HG02884 (cell line): ENCODE measurements around the gene ZNF438.
"Not testable (repeated sequence)": the region's sequence is repeated elsewhere in the genome, so short reads cannot be mapped to it uniquely, and the experiment has no call there.

Experiments used
- ATAC-seq: cut with Tn5 transposase; IDR thresholded peaks from one replicate; pipeline ENCODE4 v1.9.1; 2021; ENCODE audit warnings: mild to moderate bottlenecking, moderate library complexity; ENCODE audit not compliant: unreplicated experiment

ZNF438 gene

DNA sequence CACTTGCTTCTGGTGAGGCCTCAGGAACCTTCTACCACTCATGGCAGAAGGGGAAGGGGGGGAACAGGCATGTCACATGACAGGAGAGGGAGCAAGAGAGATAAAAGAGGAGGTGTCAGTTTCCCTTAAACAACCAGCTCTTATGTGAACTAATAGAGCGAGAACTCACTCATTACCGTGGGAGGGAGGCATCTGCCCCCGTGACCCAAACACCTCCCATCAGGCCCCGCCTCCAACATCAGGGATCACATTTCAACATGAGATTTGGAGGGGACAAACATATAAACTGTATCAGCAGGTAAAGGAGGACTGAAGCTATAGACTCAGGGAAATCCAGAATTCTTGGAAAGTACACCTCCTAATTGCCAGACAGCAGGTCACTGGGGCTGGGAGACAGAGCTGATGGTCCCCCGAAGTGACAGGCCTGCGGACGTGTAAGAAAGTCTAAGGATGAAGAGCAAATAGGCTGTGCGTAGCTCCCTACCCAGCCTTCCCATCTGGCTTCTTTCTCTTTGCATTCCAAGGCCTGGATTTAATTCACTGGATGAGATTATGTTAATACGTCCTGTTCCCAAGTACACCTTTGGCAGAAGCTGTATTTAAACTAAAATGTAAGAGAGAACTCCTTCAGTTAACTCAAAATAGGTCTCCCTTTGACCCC, 215.4 kb downstream of the ZNF438 start:
- ATAC-seq: no peak

DNA sequence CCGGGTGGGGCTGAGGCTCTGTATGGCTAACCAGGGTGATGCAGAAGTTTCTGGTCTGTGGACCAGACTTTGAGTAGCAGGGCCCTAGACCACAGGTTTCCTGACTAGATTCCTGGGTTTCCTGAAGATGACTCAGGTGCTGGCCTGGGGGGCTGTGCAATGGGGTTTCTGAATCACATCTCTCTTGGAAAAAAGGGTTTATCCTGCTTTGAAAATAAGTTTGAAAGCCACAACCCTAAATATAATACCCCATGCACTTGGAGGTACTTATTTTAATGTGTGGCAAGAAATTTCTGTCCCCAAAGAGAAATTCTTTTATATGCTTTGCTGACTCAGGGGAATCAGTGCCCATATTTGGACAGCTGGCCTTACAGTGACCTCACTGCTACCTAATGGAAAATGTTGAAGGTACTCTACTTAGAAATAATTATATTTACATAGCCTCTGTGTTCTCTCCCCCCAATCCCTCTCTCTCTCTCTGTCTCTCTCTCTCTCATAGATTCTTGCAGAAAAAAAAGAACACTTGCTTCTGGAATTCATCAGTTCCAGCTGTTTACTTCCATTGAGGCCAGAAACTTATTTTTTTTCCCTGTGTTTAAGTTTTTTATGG, 217.7 kb downstream of the ZNF438 start:
- ATAC-seq: no peak

DNA sequence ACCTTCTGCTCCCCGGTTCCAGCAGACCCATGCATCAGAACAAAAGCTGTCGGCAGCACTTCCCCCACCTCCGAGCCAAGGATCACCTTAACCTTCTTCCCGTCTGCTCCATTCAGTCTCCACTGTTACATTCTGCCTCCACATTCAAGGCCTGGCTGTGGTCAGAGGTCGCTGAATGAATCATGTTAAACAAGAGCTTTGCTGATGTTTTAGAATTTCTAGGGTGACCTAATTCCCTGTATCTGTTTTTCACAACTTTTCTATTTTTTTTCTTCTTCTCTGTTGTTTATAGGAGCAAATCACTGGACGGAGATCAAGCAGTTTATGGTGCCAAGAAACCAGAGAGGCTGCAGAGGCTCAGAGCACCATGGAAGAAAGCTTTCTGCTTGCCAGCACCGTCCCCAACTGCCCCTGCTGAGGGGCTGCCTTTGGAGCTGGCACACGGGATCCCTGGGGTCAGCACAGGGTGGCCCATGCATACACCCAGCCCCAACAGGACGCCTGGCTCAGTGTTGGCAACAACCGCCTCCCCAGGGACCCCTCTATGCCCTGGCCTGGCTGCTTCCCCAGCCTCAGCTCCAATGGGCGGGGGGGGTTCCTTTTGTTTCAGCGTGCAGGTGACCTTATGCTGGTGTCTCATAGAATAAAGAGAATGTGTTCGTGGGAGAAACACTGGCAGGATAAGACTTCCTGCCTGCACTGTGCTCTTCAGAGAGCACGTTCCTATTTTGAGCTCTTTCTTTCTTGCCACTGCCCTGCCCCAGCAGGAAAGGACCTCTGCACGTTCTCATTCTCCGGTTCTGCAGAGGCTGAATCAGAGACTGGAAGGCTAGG, 219.4 kb downstream of the ZNF438 start:
- no peak for ATAC-seq

DNA sequence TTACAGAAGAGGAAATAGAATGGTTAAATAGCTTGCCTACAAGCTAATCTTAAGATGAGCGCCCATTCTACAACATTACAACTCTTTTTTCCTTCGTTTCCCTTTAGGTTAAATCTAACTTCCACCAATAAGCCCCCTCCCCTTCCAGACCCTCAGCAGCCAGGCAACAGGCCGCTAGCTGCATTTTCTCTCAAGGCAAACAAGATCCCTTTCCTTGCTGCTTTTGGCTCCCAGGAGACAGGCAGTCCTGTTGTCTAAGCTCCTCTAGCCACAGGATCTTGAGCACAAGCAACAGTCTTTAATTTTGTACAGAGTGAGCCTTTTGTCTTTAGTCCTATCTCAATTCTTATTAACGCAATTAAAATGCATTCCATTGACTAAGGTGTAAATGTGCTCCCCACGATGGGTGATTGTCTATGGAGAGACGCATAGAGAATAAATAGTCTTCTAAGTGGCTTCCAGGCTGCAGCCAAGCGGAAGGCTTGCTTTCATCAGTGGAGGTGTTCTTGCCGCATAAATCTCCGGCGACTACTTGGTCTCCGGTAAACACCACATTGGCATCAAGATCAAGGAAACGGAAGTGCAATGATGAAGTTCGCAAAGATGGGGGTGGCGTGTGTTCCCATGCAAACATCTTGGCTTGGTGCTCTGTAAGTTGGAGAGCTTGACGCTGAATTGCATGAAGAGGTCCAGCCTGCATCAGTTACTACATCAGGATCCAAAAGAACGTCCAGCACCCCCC, 220.2 kb downstream of the ZNF438 start:
- ATAC-seq: no peak

DNA sequence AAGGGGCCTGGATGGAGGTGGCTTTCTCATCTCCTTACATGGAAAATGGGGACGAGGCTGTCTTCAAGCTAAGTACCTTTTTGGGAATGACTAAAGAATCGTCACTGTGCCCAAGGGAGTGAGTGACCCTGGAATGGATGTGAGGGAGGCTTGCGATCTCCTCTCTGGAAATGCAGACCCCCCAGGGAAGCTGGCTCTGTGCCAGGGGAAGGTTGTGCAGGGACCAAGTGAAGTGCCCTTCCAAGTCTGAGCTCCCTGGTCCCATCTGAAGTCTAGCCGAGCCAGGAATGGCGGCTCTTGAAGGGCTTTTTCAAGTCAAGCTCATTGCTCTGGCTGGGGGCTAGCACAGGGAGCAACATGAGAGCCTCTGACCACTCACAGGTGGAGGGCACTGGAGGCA, 221.2 kb downstream of the ZNF438 start:
- no peak for ATAC-seq

DNA sequence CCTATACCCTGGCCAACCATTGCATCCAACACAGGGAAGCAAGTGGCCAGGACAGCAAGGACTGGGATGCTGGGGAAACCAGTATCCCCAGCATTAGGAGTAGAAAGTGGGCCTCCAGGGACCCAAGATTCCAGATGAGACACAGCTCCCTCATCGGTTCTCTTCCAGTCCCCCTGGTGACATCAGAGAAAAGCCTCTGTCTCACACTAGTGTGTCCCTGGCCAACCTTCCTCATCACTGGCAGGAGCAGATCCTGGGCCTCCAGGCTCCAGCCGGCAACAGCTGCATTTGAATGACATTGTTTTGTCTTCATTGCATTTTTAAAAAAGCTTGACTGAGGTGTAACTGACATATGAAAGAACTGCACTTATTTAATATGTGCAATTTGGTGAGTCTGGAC, 224.8 kb downstream of the ZNF438 start:
- no peak for ATAC-seq

DNA sequence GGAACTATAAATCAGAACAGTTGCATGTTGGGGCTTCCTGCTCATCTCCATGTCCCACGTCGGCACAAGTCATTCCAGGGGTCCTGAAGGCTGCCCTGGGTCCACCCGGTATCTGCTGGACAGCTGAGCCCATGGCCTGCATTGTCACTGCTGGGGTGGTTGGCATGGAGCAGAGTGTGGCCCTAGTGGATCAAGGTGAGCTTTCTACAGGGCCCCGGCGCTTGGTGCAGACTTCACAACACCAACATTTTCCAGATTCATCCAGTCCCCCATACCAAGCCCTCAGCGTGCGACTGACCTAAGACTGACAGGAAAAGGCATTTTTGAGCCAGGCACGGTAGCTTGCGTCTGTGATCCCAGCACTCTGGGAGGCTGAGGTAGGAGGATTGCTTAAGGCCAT, 226.6 kb downstream of the ZNF438 start:
- no peak for ATAC-seq

DNA sequence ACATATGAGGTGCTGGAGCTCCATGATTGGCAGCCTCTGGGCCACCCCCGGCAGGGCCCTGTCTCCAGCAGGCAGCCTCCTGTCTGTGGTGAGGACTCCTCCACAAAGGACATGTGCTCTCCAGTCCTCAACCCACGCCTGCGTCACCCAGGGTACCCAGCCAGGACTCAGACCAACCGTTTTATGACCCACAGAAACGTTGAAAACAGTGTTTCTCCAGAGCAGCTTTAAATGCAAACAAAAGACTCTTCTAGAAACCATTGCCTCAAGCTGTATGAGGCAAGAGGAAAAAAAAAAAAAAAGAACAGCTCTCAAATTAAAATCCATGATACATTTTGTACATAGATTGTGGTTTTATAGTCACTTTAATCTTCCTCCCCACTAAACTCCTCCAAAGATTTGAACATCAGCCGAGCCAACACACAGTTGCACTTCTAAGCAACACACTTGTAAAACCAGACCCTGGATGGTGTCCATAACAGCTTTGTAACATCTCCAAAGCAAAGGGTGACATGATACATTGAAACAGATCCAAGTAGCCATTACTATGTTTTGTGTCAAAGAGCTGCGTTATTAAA, 227.1 kb downstream of the ZNF438 start:
- no peak for ATAC-seq

DNA sequence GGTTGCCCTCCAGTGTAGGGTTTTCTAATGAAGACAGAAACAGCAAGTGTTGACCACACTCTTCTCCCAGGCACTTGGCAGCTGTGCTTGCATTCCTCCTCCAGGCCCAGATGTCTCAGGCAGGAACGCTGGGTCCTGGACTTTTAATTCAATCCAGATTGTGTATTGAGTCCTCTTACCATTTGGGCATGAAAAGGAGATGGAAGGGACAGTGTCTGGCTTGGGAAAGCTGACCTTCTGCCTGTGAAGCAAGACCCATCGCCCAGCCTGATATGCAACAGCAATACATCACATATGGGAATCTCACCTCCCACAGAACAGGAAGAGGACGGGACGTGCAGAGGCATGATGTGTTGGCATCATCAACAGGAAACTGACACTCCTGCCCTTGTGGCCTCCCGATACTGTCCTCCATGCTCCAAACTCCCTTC, 227.8 kb downstream of the ZNF438 start:
- ATAC-seq: no peak

DNA sequence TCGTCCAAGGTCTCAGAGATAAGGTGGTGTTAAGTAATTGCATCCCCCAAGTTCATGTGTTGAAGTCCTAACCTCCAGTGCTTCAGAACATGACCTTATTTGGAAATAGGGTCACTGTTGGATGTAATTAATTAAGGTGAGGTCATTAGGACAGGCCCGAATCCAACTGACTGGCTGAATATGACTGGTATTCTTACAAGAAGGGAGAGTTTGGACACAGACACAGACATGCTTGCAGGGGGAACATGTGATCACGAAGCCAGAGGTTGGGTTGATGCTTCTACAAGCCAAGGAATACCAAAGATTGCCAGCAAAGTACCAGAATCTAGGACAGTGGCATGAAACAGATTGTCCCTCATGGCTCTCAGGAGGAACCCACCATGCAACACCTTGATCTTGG, 228.6 kb downstream of the ZNF438 start:
- no peak for ATAC-seq

DNA sequence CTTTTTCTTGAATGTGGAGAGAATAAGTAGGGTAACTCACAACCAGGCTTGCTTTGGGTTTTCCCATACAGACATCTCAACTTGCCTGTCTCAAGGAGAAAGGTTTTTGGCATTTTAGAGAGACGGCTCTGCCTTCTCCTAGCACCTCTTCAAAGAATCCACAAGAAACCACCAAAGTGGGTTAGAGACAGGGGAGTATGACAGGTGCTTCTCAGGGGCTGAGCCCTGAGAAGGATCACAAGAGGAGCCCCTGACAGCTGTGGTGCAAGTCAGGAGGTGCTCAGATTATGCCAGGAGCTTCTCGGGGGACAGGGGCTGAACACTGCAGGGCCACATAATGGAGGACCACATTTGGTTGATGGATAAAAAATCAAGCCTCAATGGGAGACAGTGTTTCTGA, 231.3 kb downstream of the ZNF438 start:
- ATAC-seq: no peak

DNA sequence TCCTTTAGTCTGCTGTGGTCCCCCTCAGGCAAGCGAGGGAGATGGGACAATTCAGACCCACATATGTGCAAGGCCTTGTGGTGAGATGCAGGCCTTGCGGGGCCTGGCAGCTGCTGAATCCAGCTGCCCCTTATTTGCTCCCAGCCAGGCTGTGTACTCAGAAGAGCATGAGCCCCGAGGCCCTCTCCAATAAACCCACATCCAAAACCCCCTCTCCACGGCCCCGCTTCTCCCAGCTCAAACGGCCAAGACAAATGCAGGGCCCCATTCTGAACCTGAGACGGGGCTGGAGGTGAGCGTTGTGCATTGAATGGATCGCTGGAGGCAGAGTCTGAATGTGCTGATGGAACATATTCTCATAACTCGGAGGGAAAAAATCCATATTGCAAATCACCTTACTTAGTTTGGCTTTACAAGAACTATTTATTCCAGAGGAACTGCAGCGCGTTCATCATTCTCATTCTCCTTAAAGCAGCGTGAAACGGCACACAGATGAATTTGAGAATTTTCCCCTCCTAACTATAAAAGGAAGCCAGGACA, 232.9 kb downstream of the ZNF438 start:
- ATAC-seq: no peak

DNA sequence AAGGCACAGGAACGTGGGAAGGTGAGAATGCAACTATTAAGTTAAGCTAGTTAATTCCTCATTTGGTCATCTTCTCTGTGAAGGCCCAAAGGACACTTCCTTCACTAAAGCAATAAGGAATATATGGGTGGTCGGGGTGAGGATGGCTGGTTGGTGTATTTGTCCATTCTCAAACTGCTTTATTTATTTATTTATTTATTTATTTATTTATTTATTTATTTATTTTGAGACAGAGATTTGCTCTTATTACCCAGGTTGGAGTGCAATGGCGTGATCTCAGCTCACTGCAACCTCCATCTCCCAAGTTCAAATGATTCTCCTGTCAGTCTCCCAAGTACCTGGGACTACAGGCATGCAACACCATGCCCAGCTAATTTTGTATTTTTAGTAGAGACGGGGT, 236.6 kb downstream of the ZNF438 start:
- ATAC-seq: not testable (repeated sequence)
